ENCODE measurements around the gene GJB6.

The GJB6 gene

DNA sequence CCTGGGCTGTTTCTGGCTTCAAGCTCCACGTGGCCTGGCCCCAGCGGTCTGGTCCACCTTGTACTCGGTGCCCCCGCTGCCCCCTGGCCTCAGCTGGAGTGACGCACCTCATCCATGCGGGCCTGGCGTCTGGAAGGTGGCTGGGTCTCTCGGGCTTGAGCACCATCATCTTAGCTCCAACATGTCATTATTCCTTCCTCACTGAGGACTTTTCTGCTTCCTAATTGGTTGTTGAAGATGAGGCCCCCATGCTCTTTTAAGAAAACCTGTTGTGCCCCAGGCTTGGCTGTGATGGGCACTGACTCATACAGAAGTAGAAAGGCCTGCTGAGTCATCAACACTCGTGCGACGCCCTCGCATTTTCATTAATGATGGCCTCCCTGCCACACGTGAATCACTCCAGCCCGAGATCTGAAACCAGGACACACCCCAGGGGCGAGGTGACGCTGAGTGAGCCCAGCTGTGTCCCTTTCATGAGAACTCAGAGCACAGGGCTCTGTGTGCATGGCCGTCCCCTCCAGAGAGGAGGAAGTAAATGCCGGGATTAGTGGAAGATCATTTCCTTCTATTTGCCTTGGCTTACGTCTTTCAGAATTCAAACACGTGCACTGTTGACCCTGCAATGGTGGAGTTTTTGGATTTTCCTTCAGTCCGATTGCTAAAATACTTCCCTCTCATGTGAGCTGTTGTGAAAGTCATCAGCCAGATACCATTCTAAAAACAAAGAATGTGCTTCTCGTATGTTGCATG is 57.3 kb downstream of the GJB6 start (continued):
- TF ChIP-seq, protein P1, sequence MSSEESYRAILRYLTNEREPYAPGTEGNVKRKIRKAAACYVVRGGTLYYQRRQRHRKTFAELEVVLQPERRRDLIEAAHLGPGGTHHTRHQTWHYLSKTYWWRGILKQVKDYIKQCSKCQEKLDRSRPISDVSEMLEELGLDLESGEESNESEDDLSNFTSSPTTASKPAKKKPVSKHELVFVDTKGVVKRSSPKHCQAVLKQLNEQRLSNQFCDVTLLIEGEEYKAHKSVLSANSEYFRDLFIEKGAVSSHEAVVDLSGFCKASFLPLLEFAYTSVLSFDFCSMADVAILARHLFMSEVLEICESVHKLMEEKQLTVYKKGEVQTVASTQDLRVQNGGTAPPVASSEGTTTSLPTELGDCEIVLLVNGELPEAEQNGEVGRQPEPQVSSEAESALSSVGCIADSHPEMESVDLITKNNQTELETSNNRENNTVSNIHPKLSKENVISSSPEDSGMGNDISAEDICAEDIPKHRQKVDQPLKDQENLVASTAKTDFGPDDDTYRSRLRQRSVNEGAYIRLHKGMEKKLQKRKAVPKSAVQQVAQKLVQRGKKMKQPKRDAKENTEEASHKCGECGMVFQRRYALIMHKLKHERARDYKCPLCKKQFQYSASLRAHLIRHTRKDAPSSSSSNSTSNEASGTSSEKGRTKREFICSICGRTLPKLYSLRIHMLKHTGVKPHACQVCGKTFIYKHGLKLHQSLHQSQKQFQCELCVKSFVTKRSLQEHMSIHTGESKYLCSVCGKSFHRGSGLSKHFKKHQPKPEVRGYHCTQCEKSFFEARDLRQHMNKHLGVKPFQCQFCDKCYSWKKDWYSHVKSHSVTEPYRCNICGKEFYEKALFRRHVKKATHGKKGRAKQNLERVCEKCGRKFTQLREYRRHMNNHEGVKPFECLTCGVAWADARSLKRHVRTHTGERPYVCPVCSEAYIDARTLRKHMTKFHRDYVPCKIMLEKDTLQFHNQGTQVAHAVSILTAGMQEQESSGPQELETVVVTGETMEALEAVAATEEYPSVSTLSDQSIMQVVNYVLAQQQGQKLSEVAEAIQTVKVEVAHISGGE (tag by site-specific recombination; conservative IDR thresholded peaks at IDR 0.05; ENCODE audit: low read depth): no peak
- TF ChIP-seq ZNF211 (tag by site-specific recombination; IDR thresholded peaks at IDR 0.05; ENCODE audit: low read depth) (no peak), ZNF112 (tag by site-specific recombination; IDR thresholded peaks at IDR 0.05) (no peak), SP2 (tag by site-specific recombination; IDR thresholded peaks at IDR 0.05) (peak; percentile 64), SCRT2 (tag by site-specific recombination; IDR thresholded peaks at IDR 0.05) (peak; percentile 98), ZNF555 (tag by site-specific recombination; conservative IDR thresholded peaks at IDR 0.05) (no peak), ZNF701 (tag by site-specific recombination; IDR thresholded peaks at IDR 0.05) (no peak), ZNF391 (tag by site-specific recombination; IDR thresholded peaks at IDR 0.05; ENCODE audit: borderline replicate concordance, low read depth) (no peak), ZNF843 (tag by site-specific recombination; IDR thresholded peaks at IDR 0.05) (peak; percentile 70), ZNF658 (tag by site-specific recombination; IDR thresholded peaks at IDR 0.05) (no peak), YY2 (tag by site-specific recombination; IDR thresholded peaks at IDR 0.05) (no peak; the same call in 1 of the 2 replicates), ZNF416 (tag by site-specific recombination; IDR thresholded peaks at IDR 0.05) (no peak), ZNF423 (tag by site-specific recombination; IDR thresholded peaks at IDR 0.05) (no peak), ZNF133 (tag by site-specific recombination; IDR thresholded peaks at IDR 0.05) (no peak), ZNF596 (tag by site-specific recombination; IDR thresholded peaks at IDR 0.05) (no peak), ZFHX2 (tag by site-specific recombination; conservative IDR thresholded peaks at IDR 0.05) (peak; percentile 78)
- TF ChIP-seq, protein P2, sequence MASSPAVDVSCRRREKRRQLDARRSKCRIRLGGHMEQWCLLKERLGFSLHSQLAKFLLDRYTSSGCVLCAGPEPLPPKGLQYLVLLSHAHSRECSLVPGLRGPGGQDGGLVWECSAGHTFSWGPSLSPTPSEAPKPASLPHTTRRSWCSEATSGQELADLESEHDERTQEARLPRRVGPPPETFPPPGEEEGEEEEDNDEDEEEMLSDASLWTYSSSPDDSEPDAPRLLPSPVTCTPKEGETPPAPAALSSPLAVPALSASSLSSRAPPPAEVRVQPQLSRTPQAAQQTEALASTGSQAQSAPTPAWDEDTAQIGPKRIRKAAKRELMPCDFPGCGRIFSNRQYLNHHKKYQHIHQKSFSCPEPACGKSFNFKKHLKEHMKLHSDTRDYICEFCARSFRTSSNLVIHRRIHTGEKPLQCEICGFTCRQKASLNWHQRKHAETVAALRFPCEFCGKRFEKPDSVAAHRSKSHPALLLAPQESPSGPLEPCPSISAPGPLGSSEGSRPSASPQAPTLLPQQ (tag by site-specific recombination; IDR thresholded peaks at IDR 0.05): peak; percentile 96
- TF ChIP-seq, protein P3, sequence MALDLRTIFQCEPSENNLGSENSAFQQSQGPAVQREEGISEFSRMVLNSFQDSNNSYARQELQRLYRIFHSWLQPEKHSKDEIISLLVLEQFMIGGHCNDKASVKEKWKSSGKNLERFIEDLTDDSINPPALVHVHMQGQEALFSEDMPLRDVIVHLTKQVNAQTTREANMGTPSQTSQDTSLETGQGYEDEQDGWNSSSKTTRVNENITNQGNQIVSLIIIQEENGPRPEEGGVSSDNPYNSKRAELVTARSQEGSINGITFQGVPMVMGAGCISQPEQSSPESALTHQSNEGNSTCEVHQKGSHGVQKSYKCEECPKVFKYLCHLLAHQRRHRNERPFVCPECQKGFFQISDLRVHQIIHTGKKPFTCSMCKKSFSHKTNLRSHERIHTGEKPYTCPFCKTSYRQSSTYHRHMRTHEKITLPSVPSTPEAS (tag by site-specific recombination; IDR thresholded peaks at IDR 0.05): no peak
- TF ChIP-seq, protein P4, sequence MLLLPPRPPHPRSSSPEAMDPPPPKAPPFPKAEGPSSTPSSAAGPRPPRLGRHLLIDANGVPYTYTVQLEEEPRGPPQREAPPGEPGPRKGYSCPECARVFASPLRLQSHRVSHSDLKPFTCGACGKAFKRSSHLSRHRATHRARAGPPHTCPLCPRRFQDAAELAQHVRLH (tag by site-specific recombination; IDR thresholded peaks at IDR 0.05): no peak
- TF ChIP-seq, protein P5, sequence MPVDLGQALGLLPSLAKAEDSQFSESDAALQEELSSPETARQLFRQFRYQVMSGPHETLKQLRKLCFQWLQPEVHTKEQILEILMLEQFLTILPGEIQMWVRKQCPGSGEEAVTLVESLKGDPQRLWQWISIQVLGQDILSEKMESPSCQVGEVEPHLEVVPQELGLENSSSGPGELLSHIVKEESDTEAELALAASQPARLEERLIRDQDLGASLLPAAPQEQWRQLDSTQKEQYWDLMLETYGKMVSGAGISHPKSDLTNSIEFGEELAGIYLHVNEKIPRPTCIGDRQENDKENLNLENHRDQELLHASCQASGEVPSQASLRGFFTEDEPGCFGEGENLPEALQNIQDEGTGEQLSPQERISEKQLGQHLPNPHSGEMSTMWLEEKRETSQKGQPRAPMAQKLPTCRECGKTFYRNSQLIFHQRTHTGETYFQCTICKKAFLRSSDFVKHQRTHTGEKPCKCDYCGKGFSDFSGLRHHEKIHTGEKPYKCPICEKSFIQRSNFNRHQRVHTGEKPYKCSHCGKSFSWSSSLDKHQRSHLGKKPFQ (tag by site-specific recombination; IDR thresholded peaks at IDR 0.05): no peak
- TF ChIP-seq, protein P6, sequence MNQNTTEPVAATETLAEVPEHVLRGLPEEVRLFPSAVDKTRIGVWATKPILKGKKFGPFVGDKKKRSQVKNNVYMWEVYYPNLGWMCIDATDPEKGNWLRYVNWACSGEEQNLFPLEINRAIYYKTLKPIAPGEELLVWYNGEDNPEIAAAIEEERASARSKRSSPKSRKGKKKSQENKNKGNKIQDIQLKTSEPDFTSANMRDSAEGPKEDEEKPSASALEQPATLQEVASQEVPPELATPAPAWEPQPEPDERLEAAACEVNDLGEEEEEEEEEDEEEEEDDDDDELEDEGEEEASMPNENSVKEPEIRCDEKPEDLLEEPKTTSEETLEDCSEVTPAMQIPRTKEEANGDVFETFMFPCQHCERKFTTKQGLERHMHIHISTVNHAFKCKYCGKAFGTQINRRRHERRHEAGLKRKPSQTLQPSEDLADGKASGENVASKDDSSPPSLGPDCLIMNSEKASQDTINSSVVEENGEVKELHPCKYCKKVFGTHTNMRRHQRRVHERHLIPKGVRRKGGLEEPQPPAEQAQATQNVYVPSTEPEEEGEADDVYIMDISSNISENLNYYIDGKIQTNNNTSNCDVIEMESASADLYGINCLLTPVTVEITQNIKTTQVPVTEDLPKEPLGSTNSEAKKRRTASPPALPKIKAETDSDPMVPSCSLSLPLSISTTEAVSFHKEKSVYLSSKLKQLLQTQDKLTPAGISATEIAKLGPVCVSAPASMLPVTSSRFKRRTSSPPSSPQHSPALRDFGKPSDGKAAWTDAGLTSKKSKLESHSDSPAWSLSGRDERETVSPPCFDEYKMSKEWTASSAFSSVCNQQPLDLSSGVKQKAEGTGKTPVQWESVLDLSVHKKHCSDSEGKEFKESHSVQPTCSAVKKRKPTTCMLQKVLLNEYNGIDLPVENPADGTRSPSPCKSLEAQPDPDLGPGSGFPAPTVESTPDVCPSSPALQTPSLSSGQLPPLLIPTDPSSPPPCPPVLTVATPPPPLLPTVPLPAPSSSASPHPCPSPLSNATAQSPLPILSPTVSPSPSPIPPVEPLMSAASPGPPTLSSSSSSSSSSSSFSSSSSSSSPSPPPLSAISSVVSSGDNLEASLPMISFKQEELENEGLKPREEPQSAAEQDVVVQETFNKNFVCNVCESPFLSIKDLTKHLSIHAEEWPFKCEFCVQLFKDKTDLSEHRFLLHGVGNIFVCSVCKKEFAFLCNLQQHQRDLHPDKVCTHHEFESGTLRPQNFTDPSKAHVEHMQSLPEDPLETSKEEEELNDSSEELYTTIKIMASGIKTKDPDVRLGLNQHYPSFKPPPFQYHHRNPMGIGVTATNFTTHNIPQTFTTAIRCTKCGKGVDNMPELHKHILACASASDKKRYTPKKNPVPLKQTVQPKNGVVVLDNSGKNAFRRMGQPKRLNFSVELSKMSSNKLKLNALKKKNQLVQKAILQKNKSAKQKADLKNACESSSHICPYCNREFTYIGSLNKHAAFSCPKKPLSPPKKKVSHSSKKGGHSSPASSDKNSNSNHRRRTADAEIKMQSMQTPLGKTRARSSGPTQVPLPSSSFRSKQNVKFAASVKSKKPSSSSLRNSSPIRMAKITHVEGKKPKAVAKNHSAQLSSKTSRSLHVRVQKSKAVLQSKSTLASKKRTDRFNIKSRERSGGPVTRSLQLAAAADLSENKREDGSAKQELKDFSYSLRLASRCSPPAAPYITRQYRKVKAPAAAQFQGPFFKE (tag by site-specific recombination; IDR thresholded peaks at IDR 0.05; ENCODE audit: borderline replicate concordance): no peak; the same call in 1 of the 2 replicates
- TF ChIP-seq, protein P7, sequence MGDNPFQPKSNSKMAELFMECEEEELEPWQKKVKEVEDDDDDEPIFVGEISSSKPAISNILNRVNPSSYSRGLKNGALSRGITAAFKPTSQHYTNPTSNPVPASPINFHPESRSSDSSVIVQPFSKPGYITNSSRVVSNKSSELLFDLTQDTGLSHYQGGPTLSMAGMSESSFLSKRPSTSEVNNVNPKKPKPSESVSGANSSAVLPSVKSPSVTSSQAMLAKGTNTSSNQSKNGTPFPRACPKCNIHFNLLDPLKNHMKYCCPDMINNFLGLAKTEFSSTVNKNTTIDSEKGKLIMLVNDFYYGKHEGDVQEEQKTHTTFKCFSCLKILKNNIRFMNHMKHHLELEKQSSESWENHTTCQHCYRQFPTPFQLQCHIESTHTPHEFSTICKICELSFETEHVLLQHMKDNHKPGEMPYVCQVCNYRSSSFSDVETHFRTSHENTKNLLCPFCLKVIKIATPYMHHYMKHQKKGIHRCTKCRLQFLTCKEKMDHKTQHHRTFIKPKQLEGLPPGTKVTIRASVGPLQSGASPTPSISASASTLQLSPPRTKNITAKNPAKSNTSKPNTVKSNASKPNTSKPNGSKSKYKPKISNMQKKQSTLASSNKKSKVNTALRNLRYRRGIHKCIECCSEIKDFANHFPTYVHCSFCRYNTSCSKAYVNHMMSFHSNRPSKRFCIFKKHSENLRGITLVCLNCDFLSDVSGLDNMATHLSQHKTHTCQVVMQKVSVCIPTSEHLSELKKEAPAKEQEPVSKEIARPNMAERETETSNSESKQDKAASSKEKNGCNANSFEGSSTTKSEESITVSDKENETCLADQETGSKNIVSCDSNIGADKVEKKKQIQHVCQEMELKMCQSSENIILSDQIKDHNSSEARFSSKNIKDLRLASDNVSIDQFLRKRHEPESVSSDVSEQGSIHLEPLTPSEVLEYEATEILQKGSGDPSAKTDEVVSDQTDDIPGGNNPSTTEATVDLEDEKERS (tag by site-specific recombination; IDR thresholded peaks at IDR 0.05): no peak
